ENCODE results near the gene OSBPL1A. TPM values are rescaled to one million over a fixed set of nuclear protein-coding genes. Genes with fewer than 3 reads are reported as not detected.

The OSBPL1A gene
- polyA plus RNA-seq, 1 of the 3 experiments (the other 2 are of a cell fraction), result 21.3 TPM

GRCh38 chr18:24381126-24381525, 16.5 kb downstream of the OSBPL1A start:
- H3F3A ChIP-seq (replicated peaks; ENCODE audit: insufficient read depth), result no peaks in the 10 kb centered on the region
- H3K4me1 ChIP-seq (ENCODE audit: control insufficient read depth in 1 of 2, insufficient read depth in 2 of 2, low read depth in 1 of 2, low read length in 1 of 2), result no peaks in the 10 kb centered on the region
- no peaks in the 10 kb centered on the region for H4K20me1 ChIP-seq (ENCODE audit: insufficient read depth)
- no peak overlapping the region for H3K4me2 ChIP-seq
- H3K36me3 ChIP-seq (replicated peaks in 1 of 2; ENCODE audit: control insufficient read depth in 1 of 2, insufficient read depth in 2 of 2, low read length in 1 of 2), result no peaks in the 10 kb centered on the region
- H3K27ac ChIP-seq (ENCODE audit: low read depth in 2 of 2, low read length in 1 of 2), result no peak overlapping the region
- no peaks in the 10 kb centered on the region for H3K9me2 ChIP-seq
- no peak for TF ChIP-seq NRF1 (IDR thresholded peaks at IDR 0.05; ENCODE audit: low read depth, low read length)
- TF ChIP-seq GABPA (IDR thresholded peaks at IDR 0.05; ENCODE audit: low read depth), result no peak
- TF ChIP-seq CHD2 (IDR thresholded peaks at IDR 0.05; ENCODE audit: low read length, partially characterized antibody), result no peak
- CTCF ChIA-PET, result interaction anchor here (1.5 to 1.8 kb wide), 2 partner anchors 16 to 22 kb away, joined by 3 to 6 read pairs; partner anchors contain the start of gene OSBPL1A
- H3K9ac ChIP-seq, result no peak overlapping the region
- no peaks in the 10 kb centered on the region for H3K9me3 ChIP-seq
- H3K4me3 ChIP-seq (ENCODE audit: low read depth in 2 of 2, low read length in 1 of 2), result no peak overlapping the region
- H3K79me2 ChIP-seq (ENCODE audit: insufficient read depth), result no peaks in the 10 kb centered on the region
- DNase-seq, result no peak
- POLR2A ChIA-PET, result no interaction called here
- 91% methylated on average over 1 of the region's 1 CpG for WGBS (ENCODE audit: low lambda C conversion rate)
- no peak overlapping the region for H2AFZ ChIP-seq (ENCODE audit: low read depth)
- H3K27me3 ChIP-seq (ENCODE audit: insufficient read depth), result no peaks in the 10 kb centered on the region

GRCh38 chr18:24380163-24380747, 17.4 kb downstream of the OSBPL1A start:
- no peaks in the 10 kb centered on the region for H3K27me3 ChIP-seq (ENCODE audit: insufficient read depth)
- no peak overlapping the region for H3K4me2 ChIP-seq
- no peaks in the 10 kb centered on the region for H3K79me2 ChIP-seq (ENCODE audit: insufficient read depth)
- no peak overlapping the region for H3K9ac ChIP-seq
- H3K4me3 ChIP-seq (ENCODE audit: low read depth in 2 of 2, low read length in 1 of 2), result no peak overlapping the region
- no peaks in the 10 kb centered on the region for H4K20me1 ChIP-seq (ENCODE audit: insufficient read depth)
- 100% methylated on average over 4 of the region's 6 CpGs for WGBS (ENCODE audit: low lambda C conversion rate)
- H3K9me2 ChIP-seq, result no peaks in the 10 kb centered on the region
- no peak overlapping the region for H2AFZ ChIP-seq (ENCODE audit: low read depth)
- no peak for DNase-seq
- POLR2A ChIA-PET, result interaction anchor here (0.6 kb wide), 1 partner anchor 37 kb away, joined by 6 read pairs; no protein-coding TSS in a partner anchor
- no peaks in the 10 kb centered on the region for H3F3A ChIP-seq (replicated peaks; ENCODE audit: insufficient read depth)
- CTCF ChIA-PET, result interaction anchor here (1.5 to 1.8 kb wide), 2 partner anchors 17 to 21 kb away, joined by 3 to 6 read pairs; partner anchors contain the start of gene OSBPL1A
- no peaks in the 10 kb centered on the region for H3K4me1 ChIP-seq (ENCODE audit: control insufficient read depth in 1 of 2, insufficient read depth in 2 of 2, low read depth in 1 of 2, low read length in 1 of 2)
- H3K27ac ChIP-seq (ENCODE audit: low read depth in 2 of 2, low read length in 1 of 2), result no peak overlapping the region
- H3K36me3 ChIP-seq (replicated peaks in 1 of 2; ENCODE audit: control insufficient read depth in 1 of 2, insufficient read depth in 2 of 2, low read length in 1 of 2), result no peaks in the 10 kb centered on the region
- H3K9me3 ChIP-seq, result no peaks in the 10 kb centered on the region
- no peak for TF ChIP-seq CHD2 (IDR thresholded peaks at IDR 0.05; ENCODE audit: low read length, partially characterized antibody)
- TF ChIP-seq SIN3A (IDR thresholded peaks at IDR 0.05; ENCODE audit: borderline replicate concordance, low read depth, low read length), result no peak
- TF ChIP-seq MXI1 (IDR thresholded peaks at IDR 0.05; ENCODE audit: low read depth, low read length), result no peak
- no peak for TF ChIP-seq CTCF (IDR thresholded peaks at IDR 0.05)
- no peak for TF ChIP-seq PBX3 (IDR thresholded peaks at IDR 0.05)
- TF ChIP-seq, protein P1, sequence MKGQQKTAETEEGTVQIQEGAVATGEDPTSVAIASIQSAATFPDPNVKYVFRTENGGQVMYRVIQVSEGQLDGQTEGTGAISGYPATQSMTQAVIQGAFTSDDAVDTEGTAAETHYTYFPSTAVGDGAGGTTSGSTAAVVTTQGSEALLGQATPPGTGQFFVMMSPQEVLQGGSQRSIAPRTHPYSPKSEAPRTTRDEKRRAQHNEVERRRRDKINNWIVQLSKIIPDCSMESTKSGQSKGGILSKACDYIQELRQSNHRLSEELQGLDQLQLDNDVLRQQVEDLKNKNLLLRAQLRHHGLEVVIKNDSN (IDR thresholded peaks at IDR 0.05; ENCODE audit: borderline replicate concordance, low read depth), result no peak
- no peak for TF ChIP-seq NRF1 (IDR thresholded peaks at IDR 0.05; ENCODE audit: low read depth, low read length)
- no peak for TF ChIP-seq TCF12 (IDR thresholded peaks at IDR 0.05)
- TF ChIP-seq FOSL2 (IDR thresholded peaks at IDR 0.05; ENCODE audit: borderline replicate concordance, low read depth), result no peak
- TF ChIP-seq RAD21 (IDR thresholded peaks at IDR 0.05; ENCODE audit: low read length), result no peak
- no peak for TF ChIP-seq GABPA (IDR thresholded peaks at IDR 0.05; ENCODE audit: low read depth)
- TF ChIP-seq, protein P2, sequence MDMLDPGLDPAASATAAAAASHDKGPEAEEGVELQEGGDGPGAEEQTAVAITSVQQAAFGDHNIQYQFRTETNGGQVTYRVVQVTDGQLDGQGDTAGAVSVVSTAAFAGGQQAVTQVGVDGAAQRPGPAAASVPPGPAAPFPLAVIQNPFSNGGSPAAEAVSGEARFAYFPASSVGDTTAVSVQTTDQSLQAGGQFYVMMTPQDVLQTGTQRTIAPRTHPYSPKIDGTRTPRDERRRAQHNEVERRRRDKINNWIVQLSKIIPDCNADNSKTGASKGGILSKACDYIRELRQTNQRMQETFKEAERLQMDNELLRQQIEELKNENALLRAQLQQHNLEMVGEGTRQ (IDR thresholded peaks at IDR 0.05; ENCODE audit: borderline replicate concordance, low read depth, low read length), result no peak
- TF ChIP-seq RCOR1 (IDR thresholded peaks at IDR 0.05; ENCODE audit: low read length), result no peak
- no peak for TF ChIP-seq NFIC (IDR thresholded peaks at IDR 0.05; ENCODE audit: borderline replicate concordance)
- TF ChIP-seq, protein P3, sequence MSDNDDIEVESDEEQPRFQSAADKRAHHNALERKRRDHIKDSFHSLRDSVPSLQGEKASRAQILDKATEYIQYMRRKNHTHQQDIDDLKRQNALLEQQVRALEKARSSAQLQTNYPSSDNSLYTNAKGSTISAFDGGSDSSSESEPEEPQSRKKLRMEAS (IDR thresholded peaks at IDR 0.05; ENCODE audit: low read depth), result no peak
- no peak for TF ChIP-seq RXRA (IDR thresholded peaks at IDR 0.05; ENCODE audit: borderline replicate concordance, low read depth)
- TF ChIP-seq TEAD4 (IDR thresholded peaks at IDR 0.05; ENCODE audit: borderline replicate concordance, insufficient read depth), result no peak
- no peak for TF ChIP-seq SMC3 (IDR thresholded peaks at IDR 0.05; ENCODE audit: low read depth, low read length)
- TF ChIP-seq TAF1 (IDR thresholded peaks at IDR 0.05; ENCODE audit: borderline replicate concordance, low read depth, low read length), result no peak

Measured in SK-N-SH (cell line).